Neural cell (in vitro differentiated cells): Measurements from ENCODE around the gene HMGCS2.

ENCODE experiments used
- EP300 ChIP-seq: fragments of 450-650 bp; conservative IDR thresholded peaks from 2 replicates; pipeline ENCODE4 v1.6.1; 2014; ENCODE audit warnings: antibody characterized with exemption, mild to moderate bottlenecking, moderate library complexity; ENCODE audit not compliant: poor library complexity, severe bottlenecking
- EZH2 ChIP-seq: fragments of 200-600, 300-800 bp; shearing (Covaris generic), sonication (generic); IDR thresholded peaks from 2 replicates; pipeline ENCODE4 v1.6.1; 2014; ENCODE audit warnings: antibody characterized with exemption, low read length, borderline replicate concordance, mild to moderate bottlenecking; ENCODE audit not compliant: insufficient read depth, poor library complexity, severe bottlenecking
- POLR2AphosphoS5 ChIP-seq: IDR thresholded peaks from 2 replicates; pipeline ENCODE4 v1.6.1; 2012

DNA sequence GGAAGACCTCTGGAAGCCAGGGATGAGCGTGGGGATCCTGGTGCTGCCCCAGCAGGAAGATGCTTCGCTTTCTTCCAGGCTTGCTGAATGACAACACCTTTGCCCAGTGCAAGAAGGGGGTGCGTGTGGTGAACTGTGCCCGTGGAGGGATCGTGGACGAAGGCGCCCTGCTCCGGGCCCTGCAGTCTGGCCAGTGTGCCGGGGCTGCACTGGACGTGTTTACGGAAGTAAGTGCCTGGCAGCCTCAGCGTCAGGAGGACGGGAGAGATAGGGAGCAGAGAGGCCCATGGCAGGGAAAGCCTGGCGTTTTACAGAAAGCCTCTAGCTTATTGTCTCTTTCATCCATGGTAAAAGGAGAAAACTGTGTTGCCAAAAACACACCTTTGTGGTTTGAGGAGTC lies 33.5 kb downstream of the HMGCS2 start:
- TF ChIP-seq EZH2 (no peak), EP300 (no peak), POLR2AphosphoS5 (no peak)
